Stomach smooth muscle (tissue), 2 donors: Measurements from ENCODE around the gene PCED1B.

Experiments used
- H3K27ac ChIP-seq: one replicate; pipeline ENCODE4 v1.7.0; 2013; ENCODE audit warnings: mild to moderate bottlenecking, low read length, inconsistent platforms
- H3K27me3 ChIP-seq, 2 donors: one replicate each; pipeline ENCODE4 v1.7.0; 2013; ENCODE audit warnings: low read length in 2 of 2; ENCODE audit not compliant: insufficient read depth in 2 of 2, control insufficient read depth in 1 of 2
- H3K36me3 ChIP-seq, 2 donors: one replicate each; pipeline ENCODE4 v1.7.0; 2013; ENCODE audit warnings: low read length in 2 of 2; ENCODE audit not compliant: control insufficient read depth in 2 of 2, insufficient read depth in 2 of 2
- H3K4me1 ChIP-seq: one replicate; pipeline ENCODE4 v1.7.0; 2013; ENCODE audit warnings: low read length; ENCODE audit not compliant: control insufficient read depth, insufficient read depth
- H3K4me3 ChIP-seq, 2 donors: one replicate each; pipeline ENCODE4 v1.7.0; 2013; ENCODE audit warnings: low read length in 2 of 2
- H3K9ac ChIP-seq, 2 donors: one replicate each; pipeline ENCODE4 v1.7.0; 2013; ENCODE audit warnings: low read length in 2 of 2, mild to moderate bottlenecking in 1 of 2
- H3K9me3 ChIP-seq, 2 donors: one replicate each; pipeline ENCODE4 v1.7.0; 2013; ENCODE audit warnings: low read length in 2 of 2; ENCODE audit not compliant: control insufficient read depth in 2 of 2
- donor health status: healthy.
- donor health status: Pancreatic carcinoma.

PCED1B gene

DNA sequence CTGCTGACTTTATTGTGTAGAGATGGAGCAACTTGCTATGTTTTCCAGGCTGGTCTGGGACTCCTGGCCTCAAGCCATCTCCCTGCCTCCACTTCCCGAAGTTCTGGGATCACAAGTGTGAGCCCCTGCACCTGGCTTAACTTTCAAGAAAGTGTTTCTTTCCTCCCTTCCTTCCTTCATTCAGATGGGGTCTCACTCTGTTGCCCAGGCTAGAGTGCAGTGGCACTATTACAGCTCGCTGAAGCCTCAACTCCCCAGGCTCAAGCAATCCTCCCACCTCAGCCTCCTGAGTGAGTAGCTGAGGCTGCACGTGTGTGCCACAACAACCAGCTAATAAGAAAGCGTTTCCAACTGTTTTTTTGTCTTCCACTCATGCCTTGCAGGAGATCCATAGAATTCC lies 186.0 kb downstream of the PCED1B start:
- Histone ChIP-seq H3K36me3 (no peaks in the 10 kb centered on the region), H3K9ac (no peak overlapping the region), H3K4me3 (no peak overlapping the region), H3K27ac (no peak overlapping the region), H3K4me1 (no peaks in the 10 kb centered on the region), H3K27me3 (no peaks in the 10 kb centered on the region), H3K9me3 (no peaks in the 10 kb centered on the region)

DNA sequence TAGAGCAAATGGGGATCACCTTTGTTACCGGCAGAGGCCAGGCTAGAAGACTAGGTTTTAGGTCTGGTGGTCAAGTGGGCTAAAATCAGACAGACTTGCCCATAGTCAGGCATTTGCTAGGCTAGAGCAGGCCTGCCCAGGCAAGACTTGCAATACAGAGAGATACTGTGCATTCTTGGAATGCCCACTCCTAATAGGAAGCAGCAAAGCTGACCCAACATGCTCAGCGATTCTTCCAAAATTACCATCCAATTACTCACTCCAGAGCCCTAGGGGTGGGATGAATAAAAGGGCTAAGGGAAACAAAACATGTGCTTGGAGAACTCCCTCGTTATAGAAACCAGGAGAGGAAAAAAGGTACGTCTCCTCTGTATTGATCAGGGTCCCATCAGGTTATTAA lies 188.2 kb downstream of the PCED1B start:
- Histone ChIP-seq H3K36me3 (no peaks in the 10 kb centered on the region), H3K4me3 (no peak overlapping the region), H3K27ac (no peak overlapping the region), H3K27me3 (no peaks in the 10 kb centered on the region), H3K9me3 (no peaks in the 10 kb centered on the region), H3K4me1 (no peaks in the 10 kb centered on the region), H3K9ac (no peak overlapping the region)

DNA sequence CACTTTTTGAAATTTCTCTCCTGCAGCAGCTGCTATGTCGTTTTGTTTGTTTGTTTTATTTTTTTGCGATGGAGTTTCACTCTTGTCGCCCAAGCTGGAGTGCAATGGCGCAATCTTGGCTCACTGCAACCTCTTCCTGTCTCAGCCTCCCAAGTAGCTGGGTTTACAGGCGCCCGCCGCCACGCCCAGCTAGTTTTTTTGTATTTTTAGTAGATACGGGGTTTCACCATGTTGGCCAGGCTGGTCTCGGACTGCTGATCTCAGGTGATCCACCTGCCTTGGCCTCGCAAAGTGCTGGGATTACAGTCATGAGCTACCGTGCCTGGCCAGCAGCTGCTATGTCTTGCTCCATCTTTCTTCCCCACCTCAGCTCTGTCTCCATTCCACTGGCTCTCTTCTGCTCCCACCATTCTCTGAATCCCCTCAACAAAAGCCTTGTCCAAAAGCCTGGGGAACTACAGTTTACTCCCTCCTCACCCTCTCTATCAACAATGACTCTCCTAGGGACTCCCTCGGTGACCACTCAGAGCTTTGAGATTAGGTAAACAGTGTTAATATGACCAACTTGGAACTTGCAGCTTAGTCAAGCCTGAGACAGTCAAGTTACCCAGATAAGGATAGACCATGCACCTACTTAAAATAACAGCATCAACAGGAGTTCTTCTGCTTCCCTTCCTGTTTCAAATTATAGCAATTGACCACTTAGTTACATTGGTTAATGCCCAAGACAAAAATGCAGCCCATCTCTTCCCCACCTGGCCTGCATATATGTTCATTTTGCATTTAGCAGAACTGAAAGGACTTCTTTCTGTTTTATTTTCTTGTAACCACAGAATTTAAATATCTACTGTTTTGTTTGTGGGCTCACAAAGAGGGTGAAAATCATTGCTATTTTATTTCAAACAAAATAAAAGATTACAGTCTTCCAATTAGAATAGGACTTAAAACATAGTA lies 189.4 kb downstream of the PCED1B start:
- Histone ChIP-seq H3K4me3 (no peak overlapping the region), H3K9me3 (no peaks in the 10 kb centered on the region), H3K4me1 (no peaks in the 10 kb centered on the region), H3K27me3 (no peaks in the 10 kb centered on the region), H3K36me3 (no peaks in the 10 kb centered on the region), H3K27ac (no peak overlapping the region), H3K9ac (no peak overlapping the region)

DNA sequence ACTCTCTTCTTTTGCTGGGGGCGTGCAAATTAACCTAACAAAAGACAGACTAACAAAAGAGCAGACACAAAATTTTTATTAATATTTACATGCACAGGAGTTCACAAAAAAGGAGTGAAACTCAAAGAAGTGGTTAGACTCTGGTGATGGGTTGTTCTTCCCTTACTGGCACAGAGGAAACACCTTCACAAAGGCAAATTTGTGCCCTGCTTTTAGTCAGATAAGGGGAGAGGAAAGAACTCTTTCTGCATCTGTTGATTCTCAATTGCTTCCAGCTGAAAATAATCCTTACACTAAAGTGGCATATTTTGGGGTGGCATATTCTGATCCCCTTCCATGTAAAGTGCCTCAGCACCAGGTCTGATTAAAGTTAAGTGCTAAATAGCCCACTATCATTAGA lies 190.5 kb downstream of the PCED1B start:
- Histone ChIP-seq H3K9me3 (no peaks in the 10 kb centered on the region), H3K27ac (no peak overlapping the region), H3K4me1 (no peaks in the 10 kb centered on the region), H3K36me3 (no peaks in the 10 kb centered on the region), H3K4me3 (no peak overlapping the region), H3K27me3 (no peaks in the 10 kb centered on the region), H3K9ac (no peak overlapping the region)

DNA sequence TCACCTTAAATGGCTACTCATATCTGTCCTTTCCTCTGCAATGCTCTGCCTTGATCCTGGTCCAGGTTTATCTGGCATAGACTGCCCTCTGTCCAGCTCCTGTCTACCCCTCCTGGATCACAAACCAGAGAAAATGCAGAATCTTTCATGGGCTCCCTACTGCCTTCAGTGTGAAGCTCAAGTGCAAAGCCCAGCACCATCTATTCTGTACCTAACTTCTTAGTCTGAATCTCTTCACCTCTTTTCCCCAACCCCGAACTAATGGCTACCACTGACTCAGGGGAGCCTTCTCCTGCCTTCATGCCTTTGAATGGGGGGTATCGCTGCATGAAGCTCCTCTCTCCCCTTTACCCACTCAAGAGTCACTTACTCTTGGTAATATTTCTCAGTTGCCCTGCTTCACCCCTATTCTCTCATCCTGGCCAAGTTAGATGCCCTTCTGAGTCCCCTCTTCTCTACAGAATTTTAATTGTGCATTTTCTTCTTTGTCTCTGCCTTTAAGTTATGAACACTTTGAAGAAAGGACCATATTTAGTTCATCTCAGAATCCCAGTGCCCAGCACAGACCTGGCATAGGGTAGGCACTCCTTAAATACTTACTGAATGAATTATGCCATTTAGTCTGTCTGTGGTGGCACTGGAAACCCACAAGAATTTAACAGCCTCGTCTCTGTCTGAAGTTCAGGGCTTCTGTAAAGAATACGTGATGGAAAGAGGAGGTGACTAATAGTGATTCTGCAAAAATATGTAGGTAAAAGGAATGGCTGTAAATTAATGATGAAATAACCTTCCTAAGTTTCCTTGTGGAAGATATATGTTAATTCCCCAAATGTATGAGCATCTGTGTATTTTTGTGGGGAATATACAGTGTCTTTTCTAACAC lies 191.6 kb downstream of the PCED1B start:
- H3K4me3 ChIP-seq = no peak overlapping the region
- no peak overlapping the region for H3K27ac ChIP-seq
- no peaks in the 10 kb centered on the region for H3K9me3 ChIP-seq
- no peaks in the 10 kb centered on the region for H3K4me1 ChIP-seq
- H3K9ac ChIP-seq = no peak overlapping the region
- H3K36me3 ChIP-seq = no peaks in the 10 kb centered on the region
- H3K27me3 ChIP-seq = no peaks in the 10 kb centered on the region

DNA sequence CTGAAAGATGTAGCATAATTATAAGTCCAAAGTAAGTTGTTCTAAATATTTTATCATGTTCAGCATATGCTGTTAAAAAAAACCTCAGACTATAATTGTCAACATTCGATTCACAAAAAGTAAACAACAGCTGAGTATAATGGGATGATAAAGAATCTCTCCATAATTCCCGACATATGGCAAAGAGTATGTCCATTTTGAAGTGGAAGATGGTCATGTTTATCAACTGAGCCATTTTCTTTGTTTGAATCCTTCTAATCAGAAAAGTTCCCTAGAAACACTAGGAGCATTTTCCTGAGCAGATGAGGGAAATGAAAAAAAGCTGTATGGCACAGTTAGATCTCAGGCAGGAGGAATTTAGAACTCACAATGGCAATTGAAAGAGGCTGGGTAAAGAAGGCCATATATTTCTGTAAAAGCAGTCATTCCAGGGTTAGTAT lies 192.4 kb downstream of the PCED1B start:
- Histone ChIP-seq H3K27me3 (no peaks in the 10 kb centered on the region), H3K27ac (no peak overlapping the region), H3K36me3 (no peaks in the 10 kb centered on the region), H3K9me3 (no peaks in the 10 kb centered on the region), H3K4me1 (peaks cover 3% of the 10 kb centered on the region), H3K9ac (no peak overlapping the region), H3K4me3 (no peak overlapping the region)

DNA sequence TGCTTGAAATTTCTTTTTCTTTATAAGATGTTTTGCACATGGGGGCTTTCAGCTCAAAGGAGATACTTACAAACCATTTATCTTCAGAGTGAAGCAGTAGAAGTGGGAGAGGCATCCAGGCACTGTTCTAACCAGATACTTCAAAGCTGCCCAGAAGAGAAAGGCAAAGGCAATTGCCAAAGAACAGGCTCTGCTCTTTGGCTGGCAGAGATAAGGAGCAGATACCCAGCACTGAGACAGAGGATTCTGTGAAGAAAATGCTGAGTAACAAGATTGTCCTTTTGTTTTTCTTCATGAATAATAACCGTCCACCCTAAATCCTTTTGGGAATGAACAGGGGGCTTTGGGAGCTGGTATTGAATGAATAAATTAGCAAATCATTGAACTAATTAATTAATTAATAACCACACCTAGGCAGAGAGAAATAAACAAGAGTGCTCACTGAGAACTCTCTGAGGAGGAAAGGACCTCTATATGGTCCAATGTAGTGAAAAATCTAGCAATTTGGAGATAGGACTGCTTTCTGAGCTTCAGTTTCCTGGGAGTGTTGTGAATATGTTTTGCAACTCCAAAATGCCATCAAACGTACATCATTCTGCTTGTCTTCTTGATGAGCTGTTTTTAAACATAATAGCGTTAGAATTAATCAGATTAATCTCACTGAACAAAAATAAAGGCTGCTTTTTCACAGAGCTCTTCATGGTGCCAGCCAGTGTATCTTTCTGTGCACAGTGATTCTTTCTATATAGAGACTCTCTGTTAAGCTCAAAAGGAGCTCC lies 193.2 kb downstream of the PCED1B start:
- no peak overlapping the region for H3K27ac ChIP-seq
- no peaks in the 10 kb centered on the region for H3K36me3 ChIP-seq

DNA sequence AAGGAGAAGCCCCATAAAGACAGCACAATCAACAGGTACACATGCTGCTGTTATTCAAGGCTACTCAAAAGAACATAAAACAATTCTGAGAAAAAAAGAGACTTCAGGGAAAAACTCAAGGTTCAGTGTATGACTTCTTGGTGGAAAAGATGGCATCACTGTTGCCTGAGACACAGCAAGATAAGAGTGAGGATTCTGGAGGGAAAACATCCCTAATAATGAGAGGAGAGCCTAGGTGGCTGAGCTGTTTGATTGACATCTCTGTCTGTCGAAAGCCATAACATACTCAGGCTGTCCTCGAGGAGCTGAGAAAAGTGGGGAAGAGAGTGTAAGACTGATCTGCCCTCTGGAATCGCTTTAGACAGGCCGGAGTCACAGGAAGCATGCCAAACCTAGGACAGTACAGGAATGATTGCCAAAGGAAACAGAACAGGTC lies 193.8 kb downstream of the PCED1B start:
- no peak overlapping the region for H3K27ac ChIP-seq
- no peak overlapping the region for H3K9ac ChIP-seq
- peaks cover 13% of the 10 kb centered on the region for H3K4me1 ChIP-seq
- no peaks in the 10 kb centered on the region for H3K27me3 ChIP-seq
- H3K36me3 ChIP-seq = no peaks in the 10 kb centered on the region
- no peaks in the 10 kb centered on the region for H3K9me3 ChIP-seq
- H3K4me3 ChIP-seq = no peak overlapping the region

More for the DNA sequence above, 193.2 kb downstream of the PCED1B start:
- Histone ChIP-seq H3K27me3 (no peaks in the 10 kb centered on the region), H3K9me3 (no peaks in the 10 kb centered on the region), H3K9ac (no peak overlapping the region), H3K4me1 (peaks cover 10% of the 10 kb centered on the region), H3K4me3 (no peak overlapping the region)

DNA sequence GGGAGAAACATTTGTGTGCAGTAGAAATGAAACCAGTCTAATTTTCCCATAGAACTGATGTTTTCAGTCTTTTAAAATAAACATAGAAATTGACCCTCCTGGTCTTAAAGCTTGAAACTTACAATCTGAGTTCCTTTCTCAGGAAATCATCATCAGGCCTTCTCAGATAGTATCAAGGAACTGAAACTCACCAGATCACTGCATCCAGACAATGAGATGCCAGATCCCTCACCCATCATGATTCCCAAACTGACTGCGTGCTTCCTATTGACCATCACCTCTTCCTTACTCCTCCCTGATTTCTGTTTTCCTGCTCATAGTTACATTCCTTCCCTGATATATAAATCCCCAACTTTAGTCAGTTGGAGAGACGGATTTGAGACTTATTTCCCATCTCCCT lies 195.3 kb downstream of the PCED1B start:
- Histone ChIP-seq H3K4me3 (no peak overlapping the region), H3K9me3 (no peaks in the 10 kb centered on the region), H3K9ac (no peak overlapping the region), H3K36me3 (no peaks in the 10 kb centered on the region), H3K27me3 (no peaks in the 10 kb centered on the region), H3K27ac (no peak overlapping the region), H3K4me1 (peaks cover 13% of the 10 kb centered on the region)

DNA sequence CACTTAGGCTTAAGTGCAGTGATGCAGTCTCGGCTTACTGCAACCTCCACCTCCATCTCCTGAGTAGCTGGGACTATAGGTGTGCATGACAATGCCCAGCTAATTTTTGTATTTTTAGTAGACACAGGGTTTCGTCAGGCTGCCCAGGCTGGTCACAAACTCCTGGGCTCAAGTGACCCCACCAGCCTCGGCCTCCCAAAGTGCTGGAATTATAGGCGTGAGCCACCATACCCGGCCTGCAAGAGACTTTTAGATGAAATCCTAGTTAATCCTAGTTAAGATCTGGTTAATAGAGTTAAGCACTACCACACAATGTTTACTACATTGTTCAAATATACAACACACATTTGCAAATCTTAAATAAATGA lies 196.8 kb downstream of the PCED1B start:
- H3K9me3 ChIP-seq = no peaks in the 10 kb centered on the region
- no peak overlapping the region for H3K9ac ChIP-seq
- peaks cover 13% of the 10 kb centered on the region for H3K4me1 ChIP-seq
- H3K27ac ChIP-seq = no peak overlapping the region
- no peaks in the 10 kb centered on the region for H3K27me3 ChIP-seq
- no peaks in the 10 kb centered on the region for H3K36me3 ChIP-seq
- H3K4me3 ChIP-seq = no peak overlapping the region
